HG03558 (cell line): ENCODE data around the gene ZPR1.

ENCODE experiments used
- ATAC-seq: cut with Tn5 transposase; IDR thresholded peaks from one replicate; pipeline ENCODE4 v1.9.1; 2021; ENCODE audit warnings: moderate number of reproducible peaks; ENCODE audit not compliant: unreplicated experiment; ENCODE audit errors: extremely low read depth

The ZPR1 gene

DNA sequence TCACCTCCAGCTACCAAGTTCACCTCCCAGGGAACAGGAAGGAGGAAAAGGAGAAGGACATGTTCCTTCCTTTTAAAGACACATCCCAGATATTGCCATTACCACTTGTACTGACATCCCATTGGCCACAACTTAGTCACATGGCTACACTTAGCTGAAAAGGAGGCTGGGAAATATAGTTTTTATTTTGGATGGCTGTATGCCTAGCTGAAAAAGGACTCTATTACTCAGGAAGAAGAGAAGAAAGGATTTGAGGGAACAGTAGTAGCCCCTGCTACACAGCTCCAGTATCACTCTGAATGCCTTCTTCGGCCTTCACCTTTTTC is 5.9 kb upstream of the ZPR1 start:
- no peak for ATAC-seq

DNA sequence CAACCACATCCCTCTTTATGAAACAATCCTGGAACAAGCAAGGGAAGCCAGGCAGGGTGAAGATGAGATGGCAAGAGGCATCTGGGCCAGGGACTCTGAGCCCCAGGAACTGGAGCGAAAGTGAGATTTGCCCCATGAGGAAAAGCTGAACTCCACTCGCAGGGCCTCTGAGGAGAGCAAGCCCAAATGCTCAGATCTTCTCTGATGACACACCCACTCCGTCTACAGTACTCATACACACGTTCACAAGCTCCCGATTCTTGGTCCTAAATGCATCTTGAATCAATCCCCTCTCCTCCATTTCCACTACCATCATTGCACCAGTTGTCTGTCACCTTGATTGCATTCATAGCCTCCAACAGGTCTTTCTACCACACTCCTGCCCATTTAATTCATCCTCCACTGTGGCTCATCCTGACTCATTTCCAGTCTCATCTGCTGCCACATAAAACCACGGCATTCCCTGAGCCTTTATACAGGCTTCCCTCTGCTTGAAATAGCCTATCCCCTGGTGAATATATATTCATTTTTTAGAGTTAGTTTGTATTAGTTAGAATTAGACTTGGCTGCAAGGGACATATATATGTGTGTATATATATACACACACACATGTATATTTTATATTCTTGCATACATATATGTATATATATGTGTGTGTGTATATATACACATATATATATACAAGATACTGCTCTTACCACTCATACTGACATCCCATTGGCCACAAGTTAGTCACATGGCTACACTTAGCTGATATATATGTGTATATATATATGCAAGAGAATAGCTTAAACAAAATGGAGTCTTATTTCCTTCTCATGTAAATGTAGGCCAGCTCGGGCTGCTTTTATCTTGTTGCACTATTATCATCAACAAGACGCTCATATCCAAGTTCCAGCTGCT is 5.3 kb upstream of the ZPR1 start:
- no peak for ATAC-seq

DNA sequence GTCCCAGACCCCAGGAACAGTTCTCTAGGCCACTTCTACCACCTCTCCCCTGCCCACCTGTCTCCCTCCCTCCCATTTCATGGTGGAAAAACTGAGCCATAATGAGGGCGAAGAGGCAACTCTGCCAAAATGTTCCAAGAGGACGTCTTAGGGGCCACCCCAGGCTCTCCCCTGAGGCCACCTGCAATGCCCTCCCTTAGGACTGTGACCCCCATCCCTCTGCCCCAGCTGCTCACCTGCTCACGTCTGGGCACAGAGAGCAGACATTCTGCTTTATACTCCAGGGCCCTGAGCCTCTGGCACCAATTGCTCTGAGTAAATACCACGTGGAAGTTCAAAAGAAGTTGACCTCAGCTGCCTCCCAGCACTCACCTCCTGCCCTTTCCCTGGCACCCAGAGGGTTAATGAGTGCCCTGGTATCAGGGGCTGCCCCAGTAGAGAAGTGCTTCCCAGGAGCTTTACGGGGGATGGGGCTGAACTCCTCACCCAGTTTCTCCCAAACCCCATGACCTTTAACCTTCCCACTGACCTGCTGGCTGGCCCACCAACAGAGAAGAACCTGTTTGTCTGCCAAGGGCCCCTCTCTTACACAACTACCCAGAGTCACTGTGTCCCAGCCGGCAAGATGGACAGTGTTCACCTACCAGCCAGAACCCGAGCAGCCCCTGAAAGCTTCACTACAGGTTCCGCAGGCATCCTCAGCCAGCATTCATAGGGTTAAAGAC is 4.5 kb upstream of the ZPR1 start:
- ATAC-seq: no peak

DNA sequence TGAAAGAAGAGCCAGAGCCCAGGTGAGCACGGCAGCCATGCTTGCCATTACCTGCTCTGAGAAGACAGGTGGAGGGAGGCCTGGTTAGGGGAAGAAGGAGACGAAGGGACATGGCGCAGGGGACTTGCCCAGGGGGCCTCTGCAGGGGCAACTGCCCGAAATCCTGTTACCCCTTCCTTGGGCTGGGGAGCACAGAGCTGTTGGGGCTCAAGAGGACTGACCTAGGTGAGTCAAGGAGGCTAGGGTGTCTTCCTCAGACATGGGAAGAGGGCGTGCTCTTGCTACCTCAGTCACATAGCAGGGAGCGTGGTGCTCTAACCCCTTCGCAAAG is 4.0 kb upstream of the ZPR1 start, which contains the start of gene APOA5:
APOA5 (minus strand) TSS at position 67 of the 331 bp plus-strand sequence; CDS start at position 48, 19 bp downstream.
- no peak for ATAC-seq

DNA sequence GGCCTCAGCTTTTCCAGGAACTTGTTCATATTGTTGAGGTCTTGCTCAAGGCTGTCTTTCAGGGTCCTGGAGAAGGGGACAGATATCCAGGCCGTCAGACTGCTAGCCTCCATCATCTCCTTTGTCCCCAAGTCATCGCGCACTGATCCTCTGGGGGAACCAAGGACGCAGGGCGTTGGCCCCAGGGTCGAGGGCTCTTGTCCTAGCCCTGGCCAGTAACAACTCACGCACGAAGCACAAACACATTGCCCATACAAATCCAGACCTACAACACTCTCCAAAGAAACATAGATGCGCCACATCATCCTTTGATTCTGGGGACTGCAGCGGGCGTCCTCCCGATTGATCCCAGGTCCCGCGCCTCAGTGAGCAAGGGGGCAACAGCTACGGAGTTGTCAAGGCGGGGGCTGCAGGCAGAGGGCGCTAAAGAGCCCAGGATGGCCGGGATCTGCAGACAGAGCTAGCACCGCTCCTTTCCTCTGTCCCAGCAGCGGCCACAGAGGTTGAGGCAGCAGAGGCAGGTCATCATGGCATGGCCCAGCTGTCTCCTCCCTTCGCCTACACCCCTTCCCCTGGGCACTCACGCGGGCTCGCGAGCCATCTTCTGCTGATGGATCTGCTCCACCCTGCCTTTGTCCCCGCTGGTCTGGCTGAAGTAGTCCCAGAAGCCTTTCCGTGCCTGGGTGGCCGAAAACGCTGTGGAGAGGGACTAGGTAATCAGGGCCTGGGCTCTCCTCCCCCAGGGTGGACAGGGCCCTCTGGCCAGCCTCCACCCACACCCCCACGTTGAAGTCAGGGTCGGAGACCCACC is 3.4 kb upstream of the ZPR1 start:
- ATAC-seq: no peak

DNA sequence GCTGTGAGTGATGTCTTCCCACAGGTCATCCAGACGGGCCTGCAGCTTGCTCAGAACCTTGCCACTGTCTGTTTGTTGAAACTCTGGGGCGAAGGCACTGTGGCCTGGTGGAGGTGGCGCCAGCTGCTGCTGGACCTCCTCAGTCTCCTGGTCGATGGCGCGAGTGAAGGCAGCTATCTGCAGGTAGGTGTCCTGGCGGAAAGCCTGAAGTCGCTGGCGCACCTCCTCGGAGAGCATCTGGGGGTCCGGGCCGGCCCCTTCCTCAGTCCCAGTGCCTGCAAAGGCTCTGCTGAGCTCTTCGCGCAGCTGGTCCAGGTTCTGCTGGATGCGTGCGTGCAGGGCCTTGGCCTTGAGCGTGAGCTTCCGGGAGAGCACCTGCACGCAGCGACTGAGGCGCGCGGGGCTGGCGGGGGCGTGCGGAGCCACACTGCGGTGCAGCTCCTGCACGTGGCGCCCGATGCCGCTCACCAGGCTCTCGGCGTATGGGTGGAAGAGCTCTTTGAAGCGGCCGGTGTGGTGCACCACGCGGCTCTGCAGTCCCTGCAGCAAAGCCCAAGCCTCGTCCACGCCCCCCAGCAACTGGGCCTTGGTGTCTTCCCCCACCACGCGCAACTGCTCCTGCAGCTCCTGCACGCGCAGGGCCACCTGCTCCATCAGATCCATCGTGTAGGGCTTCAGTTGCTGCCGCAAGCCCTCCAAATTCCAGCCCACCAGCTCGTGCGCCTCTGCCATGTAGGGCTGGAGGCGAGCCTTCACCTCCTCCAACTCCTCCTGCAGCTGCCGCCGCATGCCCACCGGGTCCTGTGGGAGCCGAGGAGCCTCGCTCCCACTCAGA is 2.6 kb upstream of the ZPR1 start:
- no peak for ATAC-seq

DNA sequence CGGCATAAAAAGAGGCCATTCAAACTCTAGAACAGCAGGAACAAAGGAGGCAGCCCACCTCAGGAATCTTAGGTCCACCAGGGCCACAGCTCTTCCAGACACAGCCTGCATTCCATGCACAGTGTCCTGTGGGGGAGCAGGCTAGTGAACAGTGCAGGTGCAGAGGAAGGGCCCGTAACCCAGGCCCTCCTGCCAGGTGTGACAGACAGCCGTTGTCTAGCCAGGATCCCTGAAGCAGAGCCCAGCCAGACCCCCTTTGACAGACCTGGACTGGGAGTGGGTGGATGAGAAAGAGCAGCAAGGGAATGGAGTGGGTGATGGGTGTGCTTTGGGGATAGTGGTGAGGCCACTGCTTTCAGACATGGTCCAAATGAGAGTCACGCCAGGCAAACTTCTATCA is 1.2 kb upstream of the ZPR1 start:
- no peak for ATAC-seq

DNA sequence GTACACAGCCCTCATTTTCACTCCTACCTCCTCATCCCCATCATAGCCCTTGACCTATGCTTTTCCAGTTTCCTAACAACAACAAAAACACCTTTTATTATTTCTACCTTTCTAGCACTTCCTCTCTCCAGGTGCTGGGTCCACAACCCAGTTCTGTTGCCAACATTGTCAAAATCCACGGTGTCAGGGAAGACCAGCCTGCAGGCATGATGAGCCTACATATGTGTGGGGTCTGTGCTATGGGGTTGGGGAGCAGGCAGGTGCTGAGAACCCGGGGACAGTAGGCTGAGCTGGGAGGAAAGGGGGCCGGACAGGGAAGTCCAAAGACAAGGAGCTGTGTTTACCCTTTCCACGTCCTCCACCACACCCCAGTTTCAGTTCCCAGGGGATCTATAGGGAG is 711 bp upstream of the ZPR1 start:
- no peak for ATAC-seq

DNA sequence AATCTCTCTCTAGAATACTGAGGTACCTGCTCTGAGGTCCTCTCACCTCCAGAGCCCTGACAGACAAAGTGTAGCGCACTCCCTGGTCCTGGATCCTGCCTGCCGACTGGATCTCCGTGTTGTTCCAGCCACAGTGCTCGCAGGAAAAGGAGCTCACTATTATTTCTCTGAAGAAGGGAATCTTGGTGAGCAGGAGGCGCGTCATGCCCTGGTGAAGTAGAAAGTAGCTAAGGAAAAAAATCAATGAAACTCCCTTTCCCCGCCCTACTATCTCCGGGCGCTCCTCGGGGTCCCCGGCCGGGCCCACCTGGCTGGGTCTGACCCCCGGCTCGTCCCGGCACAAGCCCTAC is 412 bp downstream of the ZPR1 start:
- no peak for ATAC-seq

DNA sequence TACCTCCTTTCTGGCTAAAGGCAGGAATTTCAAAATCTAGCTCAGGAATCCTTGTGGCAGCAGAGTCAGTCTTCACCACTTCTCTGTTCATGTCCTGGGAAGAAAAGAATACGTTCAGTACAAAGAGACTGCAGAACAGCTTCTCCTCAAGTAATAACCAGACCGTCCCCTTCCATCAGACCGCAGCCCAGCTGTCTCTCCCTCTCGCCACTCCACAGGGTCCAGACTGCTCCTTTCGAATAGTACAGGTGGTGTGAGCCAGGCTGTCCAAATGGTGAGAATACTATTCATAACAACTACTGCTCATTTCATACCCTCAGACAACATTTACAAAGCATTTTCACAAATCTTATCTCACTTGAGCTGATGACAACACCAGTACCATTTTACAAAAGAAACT is 857 bp downstream of the ZPR1 start:
- no peak for ATAC-seq

DNA sequence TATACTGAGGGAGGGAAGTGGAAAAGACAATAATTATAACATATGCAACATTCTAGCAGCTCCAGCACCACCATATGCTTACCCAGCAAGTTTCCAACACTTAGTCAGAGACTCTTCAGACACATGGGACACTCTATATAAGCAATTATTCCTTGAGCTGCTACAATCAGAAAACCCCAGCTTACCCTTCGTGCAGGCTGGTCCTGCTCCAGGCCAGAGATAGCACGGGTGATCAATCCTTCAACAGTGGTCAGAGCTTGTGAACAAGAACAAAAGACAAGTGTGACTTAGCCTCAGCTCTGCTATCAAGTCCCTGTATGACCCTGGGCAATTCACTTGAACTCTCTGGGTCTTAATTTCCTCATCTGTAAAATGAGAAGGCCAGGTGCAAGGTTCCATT is 1.5 kb downstream of the ZPR1 start:
- no peak for ATAC-seq

DNA sequence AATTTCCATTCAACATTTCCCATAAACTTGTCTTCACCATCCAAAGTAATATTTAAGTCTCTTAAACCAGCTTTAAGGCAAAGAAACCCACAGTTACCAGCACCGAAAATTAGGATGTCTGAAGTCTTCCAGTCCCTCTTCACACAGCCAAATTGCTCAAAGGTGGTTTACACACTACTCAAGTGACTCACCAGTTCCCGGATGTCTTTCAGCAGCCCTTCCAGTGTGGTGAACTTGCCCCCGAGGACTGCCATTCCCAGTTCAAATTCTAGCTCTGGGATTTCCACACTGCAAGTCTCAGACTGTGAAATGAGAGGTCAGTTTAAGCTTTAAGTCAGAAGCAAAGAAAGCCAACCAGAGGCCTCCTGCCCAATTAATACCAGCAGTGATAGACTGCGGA is 5.1 kb downstream of the ZPR1 start:
- no peak for ATAC-seq

DNA sequence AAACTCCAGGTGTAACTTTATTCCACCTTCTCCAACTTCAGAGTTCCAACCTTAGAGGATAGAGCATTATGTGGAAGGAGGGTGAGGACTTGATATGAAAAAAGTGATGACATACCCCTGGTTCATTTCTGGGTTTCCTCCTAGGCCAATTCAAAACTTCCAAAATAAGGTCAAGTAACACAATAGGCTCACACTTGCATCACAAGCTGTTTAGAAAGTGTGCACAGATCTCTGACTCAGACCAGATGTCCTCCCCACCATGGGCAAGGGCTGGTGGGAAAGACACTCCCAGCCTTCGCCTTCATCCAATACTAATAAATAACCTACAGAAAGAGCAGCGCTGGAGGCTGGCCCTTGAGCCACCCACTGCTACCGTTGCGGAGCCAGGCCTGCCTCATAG is 9.3 kb downstream of the ZPR1 start:
- ATAC-seq: no peak

DNA sequence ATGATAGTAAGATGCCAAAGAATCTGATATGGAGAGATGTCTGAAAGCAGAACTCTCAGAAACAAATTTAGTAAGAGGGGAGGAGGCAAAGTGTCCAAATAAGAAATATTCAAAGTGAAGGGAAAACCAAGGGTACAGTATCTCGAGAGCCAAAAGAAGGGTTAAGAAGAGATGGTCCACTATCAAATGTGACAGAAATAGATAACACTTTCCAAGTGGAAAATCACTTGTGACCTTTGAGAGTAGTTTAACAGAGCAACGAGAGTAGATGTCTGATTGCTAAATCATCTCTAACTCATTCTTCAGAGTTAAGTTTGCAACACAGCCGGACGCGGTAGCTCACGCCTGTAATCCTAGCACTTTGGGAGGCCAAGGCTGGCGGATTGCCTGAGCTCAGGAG is 10.8 kb downstream of the ZPR1 start:
- no peak for ATAC-seq

DNA sequence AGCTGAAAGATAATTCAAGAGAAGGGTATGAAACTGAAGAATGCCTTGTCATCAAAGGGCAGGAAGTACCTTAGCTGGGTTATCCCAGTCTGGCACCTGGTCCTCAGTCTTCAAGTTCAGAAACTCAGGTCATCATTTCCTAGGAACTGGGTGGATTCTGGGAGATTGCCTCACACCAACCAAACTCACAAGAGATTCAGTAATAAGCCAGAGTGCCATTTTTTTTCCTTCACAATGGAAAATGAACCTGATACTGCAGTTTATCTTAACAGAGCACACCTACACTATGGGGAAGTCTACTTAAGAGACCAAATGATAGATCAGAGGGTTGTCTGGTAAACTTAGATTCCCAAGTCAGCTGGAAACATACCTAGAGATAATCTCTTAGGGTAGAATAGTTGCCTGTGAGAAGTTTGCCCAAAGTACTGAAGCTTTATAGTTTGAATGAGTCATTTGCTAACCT is 11.3 kb downstream of the ZPR1 start:
- no peak for ATAC-seq

DNA sequence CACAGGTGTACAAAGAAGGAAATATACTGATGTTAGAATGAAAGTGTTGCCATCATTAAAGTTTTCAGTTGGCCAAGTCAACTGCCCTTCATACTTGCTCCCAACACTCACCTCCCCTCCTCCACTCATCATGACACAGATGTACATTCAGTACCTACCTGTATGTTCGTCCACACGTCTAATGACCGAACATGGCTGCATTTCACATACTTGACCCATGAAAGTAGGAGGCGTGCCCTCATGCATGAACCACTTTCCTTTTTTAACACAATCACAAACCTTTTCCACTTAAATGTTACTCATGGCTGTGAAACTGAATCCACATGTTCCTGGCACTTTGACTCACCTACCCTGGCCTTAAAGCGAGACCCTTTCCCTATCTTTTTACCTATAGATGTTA is 11.8 kb downstream of the ZPR1 start:
- no peak for ATAC-seq

DNA sequence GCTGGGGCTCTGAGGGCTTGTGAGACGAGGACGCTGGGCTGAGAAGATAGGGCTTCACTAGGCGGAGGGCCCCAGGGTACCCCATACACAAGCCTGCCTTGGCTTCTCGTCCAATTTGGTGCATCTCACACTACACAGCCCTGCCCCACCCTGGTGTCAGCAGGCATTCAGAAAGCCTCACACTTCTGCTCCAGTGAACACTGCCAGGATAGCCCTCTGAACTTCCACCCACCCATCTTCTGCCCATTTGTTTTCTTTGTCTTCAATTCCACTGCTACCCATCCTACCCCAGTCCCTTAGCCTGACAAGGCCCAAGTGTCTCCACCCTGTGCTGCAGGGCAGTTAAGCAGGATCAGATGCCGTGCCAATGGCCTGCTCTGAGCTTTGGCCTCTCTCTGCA is 13.2 kb downstream of the ZPR1 start:
- ATAC-seq: no peak

DNA sequence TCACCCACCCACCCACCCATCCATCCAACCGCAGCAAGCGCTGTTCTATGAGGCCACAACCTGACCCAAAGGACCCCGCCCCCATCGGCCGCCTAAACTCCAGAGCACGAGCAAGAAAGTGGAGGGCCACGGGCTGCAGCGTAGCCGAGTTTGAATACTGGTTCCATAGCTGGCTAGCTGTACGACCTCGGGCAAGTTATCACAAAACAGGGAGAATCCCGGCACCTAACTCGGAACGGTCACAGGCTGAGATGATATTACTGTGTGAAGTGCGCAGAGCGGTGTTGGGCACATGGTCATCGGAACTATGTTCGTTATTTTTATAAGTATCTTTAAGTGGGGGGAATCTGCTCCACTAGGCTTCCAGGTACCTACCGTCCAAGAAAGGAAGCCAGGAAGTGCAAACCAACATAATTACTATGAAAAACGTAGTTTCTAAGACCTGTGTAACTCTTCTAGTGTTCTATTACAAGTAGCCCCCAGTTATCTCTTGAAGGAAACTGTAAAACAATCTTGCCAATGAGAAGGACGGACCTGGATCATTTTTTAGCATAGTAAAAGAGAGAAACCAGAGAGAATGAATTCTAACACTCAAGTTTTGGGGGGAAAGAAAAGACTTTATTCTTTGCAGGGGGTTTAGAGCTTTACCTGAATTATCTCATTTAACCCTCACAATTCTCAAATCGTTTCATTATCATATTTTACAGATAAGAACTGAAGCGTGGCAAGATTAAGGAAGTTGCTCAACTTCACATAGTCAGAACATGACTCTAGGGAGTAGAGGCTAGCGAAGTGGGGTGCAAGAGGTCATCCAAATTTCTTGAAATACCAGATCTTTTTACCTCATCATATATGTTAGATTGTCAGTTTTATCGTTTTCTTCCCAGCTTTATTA is 14.4 kb downstream of the ZPR1 start:
- no peak for ATAC-seq
